Naive thymus-derived CD4-positive, alpha-beta T cell (primary cell): ENCODE results near the gene SFI1. TPM values are rescaled to one million over a fixed set of nuclear protein-coding genes. Genes with fewer than 3 reads are reported as not detected.

Experiments used
- ATAC-seq: fragments of 150-1000 bp; cut with Tn5 transposase; 2 replicates; pipeline ENCODE4 v1.10.0; 2021; ENCODE audit warnings: mild to moderate bottlenecking, moderate library complexity
- CTCF ChIA-PET: fragments of 350-600 bp; sonication (Branson Sonifier 250); formaldehyde crosslinking; loops from one replicate; lab custom pipeline; 2021; ENCODE audit warnings: antibody characterized with exemption; lab: Charles Lee
- POLR2A ChIA-PET: fragments of 350-600 bp; sonication (Branson Sonifier 250); formaldehyde crosslinking; loops from one replicate; lab custom pipeline; 2021; ENCODE audit warnings: antibody characterized with exemption, inconsistent platforms; lab: Charles Lee
- DNase-seq, 9 donors: peaks; one replicate each; pipeline versions ENCODE4 v3.0.0 to v3.0.0-alpha.2; 2020 to 2022; ENCODE audit warnings: mixed read lengths in 1 of 9
- H3K27ac ChIP-seq: one replicate; pipeline ENCODE4 v1.7.0; 2013; ENCODE audit warnings: mild to moderate bottlenecking, low read depth, low read length, moderate library complexity
- H3K27me3 ChIP-seq, 2 donors: one replicate each; pipeline ENCODE4 v1.7.0; 2013; ENCODE audit warnings: low read length in 2 of 2, mild to moderate bottlenecking in 2 of 2, moderate library complexity in 2 of 2; ENCODE audit not compliant: control insufficient read depth in 2 of 2, insufficient read depth in 2 of 2
- H3K36me3 ChIP-seq, 3 experiments: 1 replicate in 2 of 3; 2 replicates in 1 of 3; pipeline ENCODE4 v1.7.0; 2013; ENCODE audit warnings: low read length in 3 of 3, mild to moderate bottlenecking in 3 of 3, moderate library complexity in 1 of 3; ENCODE audit not compliant: insufficient read depth in 3 of 3, control insufficient read depth in 2 of 3
- H3K4me1 ChIP-seq, 2 donors: one replicate each; pipeline ENCODE4 v1.7.0; 2013; ENCODE audit warnings: low read length in 2 of 2, mild to moderate bottlenecking in 2 of 2, moderate library complexity in 1 of 2; ENCODE audit not compliant: control insufficient read depth in 2 of 2, insufficient read depth in 2 of 2
- H3K4me3 ChIP-seq: 2 replicates; pipeline ENCODE4 v1.7.0; 2013; ENCODE audit warnings: mild to moderate bottlenecking, low read length
- H3K9me3 ChIP-seq, 3 experiments: 1 replicate in 2 of 3; 2 replicates in 1 of 3; pipeline ENCODE4 v1.7.0; 2013; ENCODE audit warnings: low read length in 3 of 3; ENCODE audit not compliant: control insufficient read depth in 2 of 3
- H3K27ac Mint-ChIP-seq, 9 donors: one replicate each; pipeline ENCODE4 v1.8.0; 2020 to 2022; ENCODE audit warnings: mixed read lengths in 9 of 9, mild to moderate bottlenecking in 8 of 9, moderate library complexity in 5 of 9, inconsistent platforms in 2 of 9
- H3K27me3 Mint-ChIP-seq, 5 donors: one replicate each; pipeline ENCODE4 v1.8.0; 2021 to 2022; ENCODE audit warnings: mixed read lengths in 5 of 5, mild to moderate bottlenecking in 1 of 5
- H3K36me3 Mint-ChIP-seq, 5 donors: one replicate each; pipeline ENCODE4 v1.8.0; 2020 to 2022; ENCODE audit warnings: mixed read lengths in 5 of 5, mild to moderate bottlenecking in 3 of 5, inconsistent platforms in 1 of 5
- H3K4me1 Mint-ChIP-seq, 7 donors: one replicate each; pipeline ENCODE4 v1.8.0; 2020 to 2022; ENCODE audit warnings: mixed read lengths in 7 of 7, mild to moderate bottlenecking in 3 of 7, inconsistent platforms in 1 of 7
- H3K4me3 Mint-ChIP-seq, 10 donors: one replicate each; pipeline ENCODE4 v1.8.0; 2020 to 2022; ENCODE audit warnings: mild to moderate bottlenecking in 10 of 10, mixed read lengths in 10 of 10, moderate library complexity in 6 of 10, inconsistent platforms in 2 of 10
- H3K9me3 Mint-ChIP-seq, 11 donors: one replicate each; pipeline ENCODE4 v1.8.0; 2020 to 2022; ENCODE audit warnings: mixed read lengths in 11 of 11, mild to moderate bottlenecking in 4 of 11, inconsistent platforms in 1 of 11, moderate library complexity in 1 of 11
- intact Hi-C, 2 donors: fragments of 100-400 bp; cut with micrococcal nuclease; formaldehyde crosslinking; loops; one replicate each; pipeline ENCODE4 v1.15.1; 2023
- polyA plus RNA-seq, 2 donors: library from polyadenylated mRNA; unstranded; fragments of 300-500 nt; fragmentation: Illumina TruSeq; gene quantifications; one replicate each; pipeline ENCODE4 v1.2.3, GENCODE V29; 2021
- total RNA-seq, 6 experiments: library from RNA in 5 of 6; stranded (reverse) in 5 of 6; gene quantifications; 1 replicate in 5 of 6; 2 replicates in 1 of 6; pipeline ENCODE4 v1.2.3 and lab custom pipeline; 2021 to 2026

The SFI1 gene
- total and polyA plus RNA-seq, 7 experiments from 2014 or later = 25.9 to 359 (median 253) TPM

DNA sequence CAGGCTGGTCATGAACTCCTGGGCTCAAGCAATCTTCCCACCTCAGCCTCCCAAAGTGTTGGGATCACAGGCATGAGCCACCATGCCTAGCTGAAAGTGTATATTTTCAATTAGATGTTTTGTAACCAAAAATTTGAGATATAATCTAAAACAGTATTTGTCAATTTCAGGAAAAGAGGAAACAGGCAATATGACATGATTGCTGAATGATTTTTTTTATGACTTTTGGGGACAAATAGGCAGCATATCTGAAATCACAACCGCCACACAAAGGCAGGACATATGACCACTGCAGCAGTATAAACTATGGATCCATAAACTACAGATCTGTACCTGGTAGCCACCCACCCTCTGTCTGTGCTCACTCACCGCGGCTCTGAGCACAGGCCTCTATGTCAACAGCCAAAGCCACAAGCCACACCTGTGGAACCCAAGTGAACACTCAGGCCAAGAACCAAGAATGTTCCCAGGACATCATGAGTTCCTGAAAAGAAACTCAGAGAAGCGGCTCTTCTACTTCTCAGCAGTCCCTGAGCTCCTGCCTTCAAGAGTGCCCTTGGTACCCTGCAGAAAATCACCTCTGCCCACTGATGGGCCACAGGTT lies 143.2 kb downstream of the SFI1 start:
- Histone ChIP-seq H3K4me3 (no peak overlapping the region), H3K36me3 (peaks cover 0 to 7% (median 0%) of the 10 kb centered on the region in 3 experiments), H3K9me3 (no peaks in the 10 kb centered on the region), H3K4me1 (peaks cover 7 to 16% of the 10 kb centered on the region in 2 donors), H3K27me3 (no peaks in the 10 kb centered on the region), H3K27ac (no peak overlapping the region)
- intact Hi-C loops = loop anchor here in 1 of 2 donors (10.0 kb wide), 1 partner anchor 535 kb away; the partner anchor contains the start of gene SELENOM
- Mint-ChIP-seq H3K4me1 (peaks cover 29 to 46% (median 40%) of the 10 kb centered on the region in 7 donors), H3K27ac (peak overlapping the region; percentile 20 to 88 (median 76)), H3K9me3 (no peaks in the 10 kb centered on the region), H3K4me3 (peak overlapping the region in 7 of 10 donors; percentile 12 to 70 (median 44)), H3K27me3 (no peaks in the 10 kb centered on the region), H3K36me3 (peaks cover 0 to 13% (median 4%) of the 10 kb centered on the region in 5 donors)
- ATAC-seq (no peak), DNase-seq (no peak)
- ChIA-PET CTCF (interaction anchor here (0.6 kb wide), 1 partner anchor 145 kb away, joined by 4 read pairs; no protein-coding TSS in a partner anchor), POLR2A (interaction anchor here (0.6 to 1.4 kb wide), 3 partner anchors 9 to 96 kb away, joined by 3 to 4 read pairs (median 3); partner anchors contain the start of gene PISD)

GRCh38 chr22:31646186-31647019 lies 150.1 kb downstream of the SFI1 start:
- Mint-ChIP-seq H3K27me3 (no peaks in the 10 kb centered on the region), H3K27ac (peak overlapping the region in 4 of 9 donors; percentile 11 to 49 (median 32)), H3K4me1 (peaks cover 0 to 21% (median 4%) of the 10 kb centered on the region in 7 donors), H3K36me3 (peaks cover 0 to 29% (median 8%) of the 10 kb centered on the region in 5 donors), H3K9me3 (no peaks in the 10 kb centered on the region), H3K4me3 (no peak overlapping the region)
- DNase-seq (no peak), ATAC-seq (no peak)
- no peak overlapping the region for H3K27ac ChIP-seq
- ChIA-PET POLR2A (interaction anchor here (1.7 kb wide), 1 partner anchor 15 kb away, joined by 7 read pairs; the partner anchor contains the start of gene PISD), CTCF (interaction anchor here (1.1 kb wide), 1 partner anchor 31 kb away, joined by 5 read pairs; no protein-coding TSS in a partner anchor)
- H3K4me3 ChIP-seq = no peak overlapping the region
- intact Hi-C loops = no loop called here
- no peaks in the 10 kb centered on the region for H3K4me1 ChIP-seq
- H3K9me3 ChIP-seq = no peaks in the 10 kb centered on the region
- H3K27me3 ChIP-seq = no peaks in the 10 kb centered on the region
- H3K36me3 ChIP-seq = peaks cover 0 to 54% (median 9%) of the 10 kb centered on the region in 3 experiments

DNA sequence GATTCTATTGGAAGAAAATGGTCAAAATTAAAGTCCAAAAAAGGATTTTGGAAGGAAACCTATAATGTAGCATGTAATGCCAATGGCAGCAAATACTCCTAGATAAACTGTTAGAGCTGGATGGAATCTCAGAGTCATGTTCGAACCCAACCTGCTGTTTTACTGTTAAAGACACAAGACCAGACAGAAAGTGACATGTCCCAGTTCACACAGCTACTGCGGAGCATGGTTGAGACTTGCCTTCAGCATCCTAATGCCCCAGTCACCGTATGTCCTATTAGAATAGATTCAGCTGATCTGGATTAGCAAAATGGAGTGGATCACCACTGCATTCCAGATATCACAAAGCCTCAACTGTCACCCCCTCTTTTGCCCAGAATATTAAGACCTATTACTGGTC lies 150.7 kb downstream of the SFI1 start:
- Mint-ChIP-seq H3K27me3 (no peaks in the 10 kb centered on the region), H3K4me1 (peaks cover 0 to 21% (median 4%) of the 10 kb centered on the region in 7 donors), H3K4me3 (no peak overlapping the region), H3K36me3 (peaks cover 0 to 28% (median 8%) of the 10 kb centered on the region in 5 donors), H3K27ac (no peak overlapping the region), H3K9me3 (no peaks in the 10 kb centered on the region)
- Histone ChIP-seq H3K27me3 (no peaks in the 10 kb centered on the region), H3K9me3 (no peaks in the 10 kb centered on the region), H3K4me3 (no peak overlapping the region), H3K36me3 (peaks cover 0 to 53% (median 9%) of the 10 kb centered on the region in 3 experiments), H3K27ac (no peak overlapping the region), H3K4me1 (no peaks in the 10 kb centered on the region)
- intact Hi-C loops = no loop called here
- POLR2A ChIA-PET = interaction anchor here (1.7 kb wide), 1 partner anchor 15 kb away, joined by 7 read pairs; the partner anchor contains the start of gene PISD
- no peak for DNase-seq
- CTCF ChIA-PET = no interaction called here
- ATAC-seq = no peak

DNA sequence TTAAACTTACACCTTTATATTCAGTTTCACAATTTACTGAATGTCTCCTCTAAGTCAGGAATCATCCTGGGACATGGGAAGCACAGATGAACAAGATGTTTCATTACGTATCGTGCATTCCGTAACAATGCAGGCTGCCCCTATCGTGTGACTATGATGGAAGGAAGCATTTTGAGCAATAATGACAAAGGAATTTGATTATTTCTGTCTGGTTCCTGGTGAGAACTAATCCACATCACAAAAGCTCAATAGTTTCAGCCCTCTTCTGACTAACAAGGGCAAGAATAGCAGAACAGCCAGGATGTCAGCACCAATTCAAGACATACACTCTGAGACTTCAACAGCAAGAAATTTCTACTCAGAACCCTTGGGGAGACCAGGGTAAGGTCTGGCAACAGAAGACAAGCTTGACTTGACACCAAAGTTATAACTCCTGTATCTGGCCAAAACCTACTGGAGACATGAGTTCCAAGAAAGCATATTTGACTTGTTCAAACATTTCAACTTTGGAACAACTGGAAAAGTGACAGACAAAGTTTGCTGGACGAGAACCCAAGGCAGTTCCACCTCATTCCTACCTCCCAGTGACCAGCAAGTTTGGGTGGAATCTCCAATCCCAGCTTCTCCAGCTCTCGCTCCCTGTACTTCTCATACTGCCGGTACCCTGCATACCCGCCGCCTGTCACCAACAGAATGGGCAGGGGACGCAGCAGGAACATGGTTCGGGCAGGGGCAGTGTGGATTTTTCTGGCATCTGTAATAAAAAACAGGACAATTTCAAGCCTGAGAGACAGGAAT lies 151.4 kb downstream of the SFI1 start:
- Mint-ChIP-seq H3K4me1 (peaks cover 0 to 21% (median 4%) of the 10 kb centered on the region in 7 donors), H3K27ac (no peak overlapping the region), H3K36me3 (peaks cover 0 to 24% (median 8%) of the 10 kb centered on the region in 5 donors), H3K9me3 (no peaks in the 10 kb centered on the region), H3K27me3 (no peaks in the 10 kb centered on the region), H3K4me3 (no peak overlapping the region)
- Histone ChIP-seq H3K9me3 (no peaks in the 10 kb centered on the region), H3K4me1 (no peaks in the 10 kb centered on the region), H3K4me3 (no peak overlapping the region), H3K27ac (no peak overlapping the region), H3K27me3 (no peaks in the 10 kb centered on the region), H3K36me3 (peaks cover 0 to 50% (median 9%) of the 10 kb centered on the region in 3 experiments)
- ChIA-PET CTCF (interaction anchor here (0.6 kb wide), 1 partner anchor 207 kb away, joined by 3 read pairs; no protein-coding TSS in a partner anchor), POLR2A (interaction anchor here (1.7 kb wide), 1 partner anchor 14 kb away, joined by 7 read pairs; the partner anchor contains the start of gene PISD)
- intact Hi-C loops = no loop called here
- DNase-seq = no peak
- ATAC-seq = no peak

- Mint-ChIP-seq H3K4me1 (peaks cover 11 to 22% (median 17%) of the 10 kb centered on the region in 7 donors), H3K27ac (no peak overlapping the region), H3K36me3 (peaks cover 0 to 24% (median 11%) of the 10 kb centered on the region in 5 donors), H3K4me3 (no peak overlapping the region), H3K9me3 (no peaks in the 10 kb centered on the region), H3K27me3 (no peaks in the 10 kb centered on the region)
- ATAC-seq (no peak), DNase-seq (no peak)
- H3K9me3 ChIP-seq = no peaks in the 10 kb centered on the region
- H3K27me3 ChIP-seq = no peaks in the 10 kb centered on the region
- H3K4me3 ChIP-seq = no peak overlapping the region
- H3K4me1 ChIP-seq = no peaks in the 10 kb centered on the region
- POLR2A ChIA-PET = no interaction called here
- H3K36me3 ChIP-seq = peaks cover 0 to 45% (median 9%) of the 10 kb centered on the region in 3 experiments
- intact Hi-C loops = no loop called here
- no peak overlapping the region for H3K27ac ChIP-seq
- CTCF ChIA-PET = no interaction called here
These were observed 154.1 kb downstream of the SFI1 start for GRCh38 chr22:31650391-31650790.

DNA sequence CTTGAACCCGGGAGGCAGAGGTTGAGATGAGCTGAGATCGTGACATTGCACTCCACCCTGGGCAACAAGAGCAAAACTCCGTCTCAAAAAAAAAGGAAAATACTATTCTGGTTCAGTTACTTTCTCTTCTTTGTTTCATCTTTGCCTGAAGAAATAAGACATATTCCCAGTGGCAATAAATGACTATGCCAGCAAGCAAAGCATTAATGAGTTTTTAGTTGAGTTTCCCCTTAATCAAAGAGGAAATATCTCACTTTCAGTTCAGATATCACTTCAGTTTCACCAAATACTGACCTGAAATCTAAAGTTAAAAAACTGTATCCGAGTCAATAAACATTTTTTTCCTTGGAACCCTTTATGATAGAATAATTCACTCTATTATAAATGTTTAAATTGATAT lies 155.3 kb downstream of the SFI1 start:
- Histone ChIP-seq H3K4me3 (no peak overlapping the region), H3K27me3 (no peaks in the 10 kb centered on the region), H3K9me3 (no peaks in the 10 kb centered on the region), H3K36me3 (peaks cover 0 to 38% (median 5%) of the 10 kb centered on the region in 3 experiments), H3K27ac (no peak overlapping the region), H3K4me1 (no peaks in the 10 kb centered on the region)
- intact Hi-C loops = no loop called here
- CTCF ChIA-PET = no interaction called here
- ATAC-seq (no peak), DNase-seq (no peak)
- peaks cover 13 to 21% (median 18%) of the 10 kb centered on the region in 7 donors for H3K4me1 Mint-ChIP-seq
- POLR2A ChIA-PET = no interaction called here
- H3K27ac Mint-ChIP-seq = no peak overlapping the region
- H3K36me3 Mint-ChIP-seq = peaks cover 0 to 20% (median 10%) of the 10 kb centered on the region in 5 donors
- H3K9me3 Mint-ChIP-seq = no peaks in the 10 kb centered on the region
- no peaks in the 10 kb centered on the region for H3K27me3 Mint-ChIP-seq
- no peak overlapping the region for H3K4me3 Mint-ChIP-seq
